GM12801 (cell line): ENCODE results near the gene HSPH1.

Experiments
- CTCF ChIP-seq: IDR thresholded peaks from one replicate; pipeline ENCODE4 v1.5.1; 2011; ENCODE audit warnings: control low read depth; ENCODE audit not compliant: insufficient read length; ENCODE audit errors: extremely low read depth

Gene HSPH1

GRCh38 chr13:31124204-31124603 lies 37.5 kb downstream of the HSPH1 start:
- TF ChIP-seq CTCF, result no peak

GRCh38 chr13:31122544-31123260 lies 39.0 kb downstream of the HSPH1 start:
- TF ChIP-seq CTCF, result no peak

GRCh38 chr13:31122143-31122542 lies 39.6 kb downstream of the HSPH1 start:
- no peak for TF ChIP-seq CTCF

DNA sequence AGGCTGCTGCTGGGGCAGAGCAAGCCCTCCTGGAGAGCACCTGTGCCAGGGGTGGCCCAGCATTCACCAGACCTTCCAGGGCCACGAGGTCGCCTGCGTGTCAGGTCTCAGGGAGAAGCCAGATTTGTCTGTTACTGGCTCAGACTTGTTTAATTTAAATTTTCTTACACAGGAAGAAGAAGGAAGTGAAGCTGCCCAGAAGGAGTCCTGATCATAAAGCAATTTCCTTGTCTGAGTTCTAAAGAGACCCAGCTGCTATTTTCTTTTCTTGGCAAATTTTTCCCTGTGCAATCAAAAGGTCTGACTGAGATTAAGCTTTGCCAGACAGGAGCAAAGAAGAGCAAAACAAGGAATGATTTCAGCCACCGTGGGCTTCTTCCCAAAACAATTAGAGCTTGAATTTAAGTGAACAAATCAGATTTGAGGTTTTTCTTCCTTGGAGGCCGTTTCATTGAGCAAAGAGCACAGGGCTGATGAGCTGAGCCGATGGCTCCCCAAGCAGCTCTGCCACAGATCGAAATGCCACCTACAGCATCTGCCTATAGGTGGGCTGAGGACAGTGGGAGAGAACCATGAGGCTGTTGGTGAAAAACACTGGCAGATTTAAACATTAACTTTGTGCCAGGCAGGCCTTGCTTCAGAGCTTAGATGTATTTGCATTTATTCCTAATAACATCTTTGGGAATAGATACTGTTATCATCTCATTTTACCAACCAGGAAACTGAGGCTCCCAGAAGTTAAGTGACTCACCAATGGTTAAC lies 40.1 kb downstream of the HSPH1 start:
- no peak for TF ChIP-seq CTCF

DNA sequence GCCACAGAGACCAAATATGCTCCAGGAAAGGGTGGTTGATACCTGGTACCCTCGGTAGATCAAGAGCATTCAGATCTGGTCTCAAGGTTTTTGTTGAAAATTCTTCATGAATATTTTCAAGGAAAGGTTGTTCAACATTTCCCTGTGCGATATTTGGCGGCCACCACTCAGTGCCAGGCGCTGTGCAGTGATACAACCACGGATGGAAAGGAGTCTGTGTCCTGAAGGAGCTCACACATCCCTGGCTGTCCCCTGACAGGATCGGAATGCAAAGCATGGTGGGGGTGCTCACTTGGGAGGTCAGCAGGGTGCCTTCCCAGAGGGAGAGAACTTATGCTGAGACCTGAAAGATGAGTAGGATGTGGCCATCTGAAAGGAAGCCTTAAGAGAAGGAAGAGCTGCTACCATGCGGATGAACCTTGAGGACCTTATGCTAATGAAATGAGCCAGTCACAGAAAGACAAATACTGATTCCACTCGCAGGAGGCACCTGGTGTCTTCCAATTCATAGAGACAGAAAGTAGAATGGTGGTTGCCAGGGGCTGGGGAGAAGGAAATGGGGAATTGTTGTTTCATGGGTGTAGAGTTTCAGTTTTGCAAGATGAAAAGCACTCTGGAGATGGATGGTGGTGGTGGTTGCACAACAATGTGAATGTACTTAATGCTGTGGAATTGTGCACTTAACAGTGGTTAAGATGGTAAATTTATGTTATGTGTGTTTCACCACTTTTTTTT lies 41.6 kb downstream of the HSPH1 start:
- TF ChIP-seq CTCF, result no peak

DNA sequence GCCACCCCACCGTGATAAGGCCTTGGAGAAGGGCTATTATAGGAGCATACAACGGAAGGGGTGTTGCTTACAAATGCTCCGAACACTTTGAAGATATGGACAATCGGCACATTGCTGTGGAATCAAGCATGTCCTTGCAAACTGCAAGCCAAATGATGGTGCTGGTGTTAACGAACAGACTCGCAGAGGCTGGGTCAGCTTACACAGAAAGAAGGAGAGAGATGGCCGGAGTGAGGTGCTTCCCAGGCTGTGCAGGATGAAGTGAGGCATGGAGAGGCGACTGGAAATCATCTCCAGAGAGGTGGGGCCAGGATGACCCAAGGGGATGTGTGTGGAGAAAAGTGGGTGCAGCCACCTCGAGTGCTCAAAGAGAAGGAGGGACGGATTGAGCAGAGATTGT lies 42.2 kb downstream of the HSPH1 start:
- no peak for TF ChIP-seq CTCF

- TF ChIP-seq CTCF, result no peak
Observed at GRCh38 chr13:31116224-31116623, 45.5 kb downstream of the HSPH1 start.
